Karpas-422 (cell line): ENCODE data around the gene DIABLO. TPM values are rescaled to one million over a fixed set of nuclear protein-coding genes. Genes with fewer than 3 reads are reported as not detected.

Experiments
- DNase-seq: peaks from one replicate; pipeline ENCODE4 v3.0.0-alpha.2; 2015
- H2AFZ ChIP-seq: fragments of 200-600 bp; sonication (generic); 2 replicates; pipeline ENCODE4 v1.6.1; 2014; ENCODE audit warnings: antibody characterized with exemption, low read length, mixed read lengths
- H3K27ac ChIP-seq: fragments of 200-600 bp; sonication (generic); 2 replicates; pipeline ENCODE4 v1.5.1; 2014; ENCODE audit warnings: mild to moderate bottlenecking, low read length, moderate library complexity
- H3K27me3 ChIP-seq: fragments of 200-600 bp; sonication (generic); 2 replicates; pipeline ENCODE4 v1.6.1; 2014; ENCODE audit warnings: low read length, mixed read lengths
- H3K36me3 ChIP-seq: fragments of 200-600 bp; sonication (generic); 2 replicates; pipeline ENCODE4 v1.6.1; 2014; ENCODE audit warnings: low read length, mixed read lengths; ENCODE audit not compliant: insufficient read depth
- H3K4me1 ChIP-seq: fragments of 200-600 bp; sonication (generic); 2 replicates; pipeline ENCODE4 v1.6.1; 2014; ENCODE audit warnings: mild to moderate bottlenecking, low read length, mixed read lengths
- H3K4me2 ChIP-seq: fragments of 200-600 bp; sonication (generic); 2 replicates; pipeline ENCODE4 v1.6.1; 2014; ENCODE audit warnings: low read length, low read depth, mild to moderate bottlenecking; ENCODE audit not compliant: poor library complexity, severe bottlenecking
- H3K4me3 ChIP-seq: fragments of 200-600 bp; sonication (generic); 2 replicates; pipeline ENCODE4 v1.5.1; 2014; ENCODE audit warnings: mild to moderate bottlenecking, antibody characterized with exemption, low read length, mixed read lengths
- H3K79me2 ChIP-seq: fragments of 200-600 bp; sonication (generic); 2 replicates; pipeline ENCODE4 v1.6.1; 2014; ENCODE audit warnings: mild to moderate bottlenecking, low read length, mixed read lengths
- H3K9ac ChIP-seq: fragments of 200-600 bp; sonication (generic); 2 replicates; pipeline ENCODE4 v1.6.0; 2014; ENCODE audit warnings: low read length
- H3K9me2 ChIP-seq: fragments of 200-600 bp; sonication (generic), shearing (Covaris generic); replicated peaks from 2 replicates; pipeline ENCODE4 v1.6.0; 2014; ENCODE audit warnings: mild to moderate bottlenecking, low read length, moderate library complexity; ENCODE audit not compliant: insufficient read depth
- H3K9me3 ChIP-seq: fragments of 300-700, 200-600 bp; sonication (generic); 2 replicates; pipeline ENCODE4 v1.6.1; 2014; ENCODE audit warnings: low read length, mixed read lengths
- H4K20me1 ChIP-seq: fragments of 200-600 bp; sonication (generic); 2 replicates; pipeline ENCODE4 v1.6.1; 2014; ENCODE audit warnings: mild to moderate bottlenecking, antibody characterized with exemption, low read length, low read depth; ENCODE audit not compliant: insufficient read depth
- total RNA-seq: library from RNA; depleted of rRNA; stranded (reverse); fragments of >200 nt; shearing (Covaris generic); gene quantifications from 2 replicates; pipeline ENCODE4 v1.2.3, GENCODE V29; 2014; ENCODE audit warnings: low replicate concordance

Gene DIABLO
- total RNA-seq, 1 experiment from 2014 or later = 45.8 TPM

- no peaks in the 10 kb centered on the region for H4K20me1 ChIP-seq
- peaks cover 5% of the 10 kb centered on the region; the same call in 1 of the 2 replicates for H3K36me3 ChIP-seq
- no peak overlapping the region for H3K27ac ChIP-seq
Observed at GRCh38 chr12:122230798-122231197, 4.9 kb upstream of the DIABLO start.

GRCh38 chr12:122228092-122228491 lies 2.2 kb upstream of the DIABLO start:
- H2AFZ ChIP-seq = no peak overlapping the region
- H3K36me3 ChIP-seq = peaks cover 17% of the 10 kb centered on the region

More at GRCh38 chr12:122230798-122231197, 4.9 kb upstream of the DIABLO start:
- no peak overlapping the region for H3K4me2 ChIP-seq
- H3K9me2 ChIP-seq = no peaks in the 10 kb centered on the region
- H3K9ac ChIP-seq = no peak overlapping the region
- H3K4me3 ChIP-seq = no peak overlapping the region
- no peak for DNase-seq
- H3K9me3 ChIP-seq = no peaks in the 10 kb centered on the region
- no peak overlapping the region for H2AFZ ChIP-seq
- no peaks in the 10 kb centered on the region for H3K79me2 ChIP-seq
- H3K4me1 ChIP-seq = peaks cover 10% of the 10 kb centered on the region
- no peaks in the 10 kb centered on the region for H3K27me3 ChIP-seq

DNA sequence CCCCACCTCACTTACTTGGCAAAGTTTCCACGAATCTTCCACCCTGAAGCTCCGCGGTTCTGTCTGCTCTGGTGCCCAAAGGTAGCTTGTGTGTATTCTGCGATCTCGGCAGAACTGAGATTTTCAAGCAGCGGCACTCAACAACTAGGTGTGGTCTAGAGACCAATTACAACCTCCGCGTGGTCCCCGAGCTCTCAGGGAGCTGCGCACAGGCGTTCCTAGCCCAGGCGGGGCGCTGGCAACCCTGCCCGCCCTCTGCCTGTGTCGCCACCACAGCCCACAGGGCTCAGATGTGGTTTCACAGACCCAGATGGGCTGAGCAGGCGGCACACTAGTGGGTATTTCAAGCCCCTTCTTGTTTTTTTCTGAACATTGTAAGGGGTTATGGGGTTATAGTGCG lies 1.5 kb upstream of the DIABLO start:
- Histone ChIP-seq H3K27me3 (no peaks in the 10 kb centered on the region), H3K4me1 (peaks cover 25% of the 10 kb centered on the region), H3K4me3 (no peak overlapping the region), H3K9ac (no peak overlapping the region), H3K36me3 (peaks cover 15% of the 10 kb centered on the region), H3K9me2 (no peaks in the 10 kb centered on the region), H3K79me2 (peaks cover 32% of the 10 kb centered on the region), H3K27ac (no peak overlapping the region), H3K4me2 (no peak overlapping the region), H3K9me3 (no peaks in the 10 kb centered on the region), H4K20me1 (no peaks in the 10 kb centered on the region), H2AFZ (no peak overlapping the region)
- no peak for DNase-seq

More at GRCh38 chr12:122228092-122228491, 2.2 kb upstream of the DIABLO start:
- Histone ChIP-seq H4K20me1 (no peaks in the 10 kb centered on the region), H3K27ac (no peak overlapping the region), H3K9ac (no peak overlapping the region), H3K4me2 (no peak overlapping the region), H3K79me2 (peaks cover 25% of the 10 kb centered on the region), H3K9me2 (no peaks in the 10 kb centered on the region), H3K9me3 (no peaks in the 10 kb centered on the region), H3K4me3 (no peak overlapping the region), H3K27me3 (no peaks in the 10 kb centered on the region), H3K4me1 (peaks cover 25% of the 10 kb centered on the region)
- no peak for DNase-seq

- Histone ChIP-seq H3K9me3 (no peaks in the 10 kb centered on the region), H3K4me1 (peaks cover 25% of the 10 kb centered on the region), H3K4me3 (peak overlapping the region; percentile 58; the same call in 1 of the 2 replicates), H4K20me1 (no peaks in the 10 kb centered on the region), H2AFZ (peak overlapping the region; percentile 41; the same call in 1 of the 2 replicates), H3K79me2 (peaks cover 40% of the 10 kb centered on the region), H3K4me2 (peak overlapping the region; percentile 70), H3K9ac (peak overlapping the region; percentile 62), H3K27ac (no peak overlapping the region), H3K27me3 (no peaks in the 10 kb centered on the region), H3K36me3 (peaks cover 18% of the 10 kb centered on the region), H3K9me2 (no peaks in the 10 kb centered on the region)
- DNase-seq = no peak
Observed at GRCh38 chr12:122226366-122227125, 694 bp upstream of the DIABLO start.

DNA sequence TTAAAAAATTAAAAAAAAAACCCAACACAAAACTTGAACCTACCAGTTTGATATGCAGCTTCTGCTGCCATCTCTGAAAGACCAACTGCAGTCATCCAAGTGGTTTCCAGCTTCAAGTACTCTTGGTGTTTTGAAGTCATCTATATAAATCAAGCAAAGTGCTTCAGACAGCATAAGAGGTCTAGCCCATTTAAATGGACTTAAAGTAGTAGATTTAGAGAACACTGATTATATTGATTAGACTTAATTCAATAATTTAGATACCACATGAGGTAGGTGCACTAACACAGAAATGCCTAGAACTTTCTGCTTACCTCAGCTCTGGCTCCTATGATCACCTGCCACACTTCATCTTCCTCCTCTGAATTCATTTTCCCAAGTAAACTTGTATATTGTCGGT lies 9.4 kb downstream of the DIABLO start:
- Histone ChIP-seq H3K9me2 (no peaks in the 10 kb centered on the region), H4K20me1 (no peaks in the 10 kb centered on the region), H2AFZ (no peak overlapping the region), H3K27me3 (no peaks in the 10 kb centered on the region), H3K4me2 (no peak overlapping the region), H3K9ac (no peak overlapping the region), H3K79me2 (peaks cover 24% of the 10 kb centered on the region), H3K4me3 (no peak overlapping the region), H3K9me3 (no peaks in the 10 kb centered on the region), H3K27ac (no peak overlapping the region), H3K36me3 (peaks cover 53% of the 10 kb centered on the region), H3K4me1 (no peaks in the 10 kb centered on the region)
- DNase-seq = no peak

- Histone ChIP-seq H3K9ac (no peak overlapping the region), H3K27ac (no peak overlapping the region), H4K20me1 (no peaks in the 10 kb centered on the region), H3K9me2 (no peaks in the 10 kb centered on the region), H3K4me2 (no peak overlapping the region), H2AFZ (no peak overlapping the region), H3K4me3 (no peak overlapping the region), H3K27me3 (no peaks in the 10 kb centered on the region), H3K4me1 (no peaks in the 10 kb centered on the region), H3K79me2 (peaks cover 17% of the 10 kb centered on the region), H3K36me3 (peaks cover 51% of the 10 kb centered on the region), H3K9me3 (no peaks in the 10 kb centered on the region)
- DNase-seq = no peak
Observed at GRCh38 chr12:122215771-122216170, 10.1 kb downstream of the DIABLO start.

DNA sequence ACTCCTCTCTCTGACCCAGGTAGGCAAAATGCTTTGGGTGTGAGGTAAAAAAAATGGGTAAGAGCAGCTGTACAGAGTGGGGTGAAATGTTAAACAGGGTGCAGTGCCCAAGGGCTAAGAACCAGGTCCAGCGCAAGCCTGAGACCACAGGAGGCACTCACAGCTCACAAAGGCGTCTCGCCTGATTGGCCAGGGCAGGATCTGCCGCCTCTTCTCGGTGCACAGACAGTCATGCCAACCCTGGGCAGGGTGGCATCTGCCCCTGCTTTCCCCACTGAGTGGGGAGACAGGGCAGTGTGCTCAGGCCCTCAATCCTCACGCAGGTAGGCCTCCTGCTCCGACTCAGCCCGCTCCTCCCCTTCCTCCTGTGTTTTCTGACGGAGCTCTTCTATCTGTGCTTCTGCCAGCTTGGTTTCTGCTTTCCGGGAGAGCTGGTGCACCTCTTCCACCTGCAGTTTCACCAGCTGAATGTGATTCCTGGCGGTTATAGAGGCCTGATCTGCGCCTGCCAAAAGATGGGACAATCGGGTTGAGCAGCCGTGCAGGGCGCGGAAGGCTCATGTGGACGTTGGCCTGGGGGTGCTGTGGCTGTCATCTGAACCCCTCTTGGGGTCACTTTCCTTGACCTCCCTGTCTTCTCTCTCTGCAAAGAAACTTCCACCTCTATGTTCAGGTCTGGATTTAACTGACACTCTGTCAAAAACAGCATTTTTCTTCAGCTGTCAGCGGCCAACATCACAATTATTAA lies 17.6 kb downstream of the DIABLO start:
- Histone ChIP-seq H3K27ac (no peak overlapping the region), H3K4me3 (no peak overlapping the region)

GRCh38 chr12:122207391-122207790 lies 18.5 kb downstream of the DIABLO start:
- Histone ChIP-seq H2AFZ (no peak overlapping the region), H4K20me1 (peaks cover 8% of the 10 kb centered on the region; the same call in 1 of the 2 replicates), H3K4me2 (no peak overlapping the region), H3K79me2 (no peaks in the 10 kb centered on the region), H3K36me3 (peaks cover 21% of the 10 kb centered on the region), H3K9me3 (no peaks in the 10 kb centered on the region), H3K4me1 (peaks cover 6% of the 10 kb centered on the region), H3K4me3 (no peak overlapping the region), H3K27me3 (no peaks in the 10 kb centered on the region), H3K27ac (no peak overlapping the region), H3K9ac (no peak overlapping the region), H3K9me2 (no peaks in the 10 kb centered on the region)
- no peak for DNase-seq

More for the DNA sequence above, 17.6 kb downstream of the DIABLO start:
- no peak overlapping the region for H3K9ac ChIP-seq
- peaks cover 8% of the 10 kb centered on the region; the same call in 1 of the 2 replicates for H4K20me1 ChIP-seq
- no peak overlapping the region for H2AFZ ChIP-seq
- no peaks in the 10 kb centered on the region for H3K9me3 ChIP-seq
- H3K79me2 ChIP-seq = no peaks in the 10 kb centered on the region
- no peak overlapping the region for H3K4me2 ChIP-seq
- H3K27me3 ChIP-seq = no peaks in the 10 kb centered on the region
- no peak for DNase-seq
- H3K36me3 ChIP-seq = peaks cover 22% of the 10 kb centered on the region
- H3K9me2 ChIP-seq = no peaks in the 10 kb centered on the region
- peaks cover 4% of the 10 kb centered on the region for H3K4me1 ChIP-seq
